Activated T-helper 17 cell treated with anti-CD3 and anti-CD28 coated beads, Interleukin-2, amount 50 U/mL, for 72 hours (primary cell): ENCODE measurements around the gene PLGRKT. TPM values are rescaled to one million over a fixed set of nuclear protein-coding genes. Genes with fewer than 3 reads are reported as not detected.
A peak's percentile ranks its signal among the peaks of the same experiment; 100 is the strongest.
"Not testable (repeated sequence)": the region's sequence is repeated elsewhere in the genome, so short reads cannot be mapped to it uniquely, and the experiment has no call there.

Experiments
- ATAC-seq: fragments of 150-1000 bp; cut with Tn5 transposase; replicated peaks from 2 replicates; pipeline ENCODE4 v1.10.0; 2021; ENCODE audit warnings: mild to moderate bottlenecking, moderate library complexity
- H3K27ac Mint-ChIP-seq: one replicate; pipeline ENCODE4 v1.8.0; 2022; ENCODE audit warnings: mixed read lengths
- H3K27me3 Mint-ChIP-seq: one replicate; pipeline ENCODE4 v1.8.0; 2022; ENCODE audit warnings: mixed read lengths
- H3K36me3 Mint-ChIP-seq: one replicate; pipeline ENCODE4 v1.8.0; 2022; ENCODE audit warnings: low read depth, mild to moderate bottlenecking, mixed read lengths
- H3K4me1 Mint-ChIP-seq: one replicate; pipeline ENCODE4 v1.8.0; 2022; ENCODE audit warnings: mixed read lengths
- H3K4me3 Mint-ChIP-seq: one replicate; pipeline ENCODE4 v1.8.0; 2022; ENCODE audit warnings: mild to moderate bottlenecking, mixed read lengths
- H3K9me3 Mint-ChIP-seq: one replicate; pipeline ENCODE4 v1.8.0; 2022; ENCODE audit warnings: mixed read lengths
- total RNA-seq, 2 donors: library from RNA; stranded (reverse); gene quantifications; one replicate each; pipeline ENCODE4 v1.2.3, GENCODE V29; 2022

PLGRKT gene, protein sequence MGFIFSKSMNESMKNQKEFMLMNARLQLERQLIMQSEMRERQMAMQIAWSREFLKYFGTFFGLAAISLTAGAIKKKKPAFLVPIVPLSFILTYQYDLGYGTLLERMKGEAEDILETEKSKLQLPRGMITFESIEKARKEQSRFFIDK
- total RNA-seq: 10 to 100 TPM; 25.8 to 26.3 TPM

DNA sequence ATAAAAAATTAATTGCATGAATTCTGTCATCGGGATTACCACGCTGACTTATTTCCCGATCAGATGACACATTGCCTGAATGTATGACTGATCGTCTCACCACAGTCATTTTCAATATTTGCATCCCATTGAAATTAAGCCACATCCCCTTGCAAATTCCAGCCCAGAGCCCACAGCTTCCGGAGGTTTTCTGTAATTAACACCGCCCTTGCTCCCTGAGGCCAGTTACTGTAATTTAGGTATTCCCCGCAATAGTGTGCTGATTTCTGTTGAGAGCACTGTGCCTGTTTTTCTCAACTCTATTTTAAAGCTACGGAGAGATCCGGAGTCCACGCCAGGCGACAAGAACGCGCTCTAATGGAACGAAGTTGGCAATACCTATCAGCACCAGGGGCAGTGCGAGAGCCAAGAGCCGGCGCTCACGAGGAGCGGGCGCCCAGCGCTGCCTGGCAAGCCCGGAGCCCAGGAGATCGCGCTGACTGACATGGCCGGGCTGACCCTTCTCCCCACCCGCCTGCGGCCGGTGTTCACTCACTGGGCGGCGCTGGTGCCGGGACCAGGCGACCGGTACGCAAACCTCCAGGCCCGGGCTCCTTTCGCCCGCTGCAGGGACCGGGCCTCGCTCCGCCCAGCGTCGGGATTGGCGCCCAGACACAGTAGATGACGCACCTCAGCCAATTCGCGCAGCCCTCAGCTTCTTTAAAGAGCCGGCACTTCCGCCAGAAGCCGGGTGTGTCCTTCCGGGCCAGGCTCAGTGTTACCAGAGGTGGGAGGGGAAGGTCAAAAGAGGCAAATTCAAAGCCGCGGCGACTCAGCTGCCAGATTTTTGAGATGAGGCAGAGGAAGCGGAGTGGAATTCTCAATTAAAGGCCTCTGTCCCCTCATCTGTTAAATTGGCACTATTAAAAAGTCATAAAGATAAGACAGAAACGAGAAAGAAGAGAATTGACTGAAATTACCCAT lies at the start of gene PLGRKT:
PLGRKT (minus strand) TSS at position 672 of the 963 bp plus-strand sequence. CDS start 5,948 bp downstream, outside the sequence.
- peak; percentile 90 for ATAC-seq
- peaks cover 39% of the 10 kb centered on the region for H3K36me3 Mint-ChIP-seq
- peak within 1 kb of the TSS; percentile 98 for H3K27ac Mint-ChIP-seq
- H3K4me3 Mint-ChIP-seq: peak within 1 kb of the TSS; percentile 88
- H3K27me3 Mint-ChIP-seq: no peaks in the 10 kb centered on the region
- H3K9me3 Mint-ChIP-seq: no peaks in the 10 kb centered on the region
- H3K4me1 Mint-ChIP-seq: peaks cover 38% of the 10 kb centered on the region

DNA sequence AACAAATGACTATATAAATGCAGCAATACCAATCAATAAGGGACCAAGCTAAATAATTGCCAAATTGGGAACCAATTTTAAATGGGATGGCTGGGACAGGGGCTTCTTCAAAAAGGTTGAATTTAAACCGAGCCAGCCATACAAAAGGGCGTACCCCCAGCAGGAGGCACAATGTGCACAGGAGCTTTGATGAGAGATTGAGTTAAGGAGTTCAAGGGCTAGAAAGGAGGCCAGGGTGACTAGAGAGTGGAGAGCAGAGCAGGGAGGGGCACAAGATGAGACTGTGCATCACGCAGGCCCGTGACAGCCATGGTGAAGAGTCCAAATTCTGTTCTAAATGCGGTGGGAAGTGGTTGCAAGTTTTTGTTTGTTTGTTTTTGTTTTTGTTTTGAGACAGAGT lies 49.3 kb upstream of the PLGRKT start:
- no peaks in the 10 kb centered on the region for H3K9me3 Mint-ChIP-seq
- H3K4me3 Mint-ChIP-seq: no peak overlapping the region
- H3K27ac Mint-ChIP-seq: no peak overlapping the region
- no peaks in the 10 kb centered on the region for H3K27me3 Mint-ChIP-seq
- H3K36me3 Mint-ChIP-seq: no peaks in the 10 kb centered on the region
- no peak for ATAC-seq
- H3K4me1 Mint-ChIP-seq: no peaks in the 10 kb centered on the region

DNA sequence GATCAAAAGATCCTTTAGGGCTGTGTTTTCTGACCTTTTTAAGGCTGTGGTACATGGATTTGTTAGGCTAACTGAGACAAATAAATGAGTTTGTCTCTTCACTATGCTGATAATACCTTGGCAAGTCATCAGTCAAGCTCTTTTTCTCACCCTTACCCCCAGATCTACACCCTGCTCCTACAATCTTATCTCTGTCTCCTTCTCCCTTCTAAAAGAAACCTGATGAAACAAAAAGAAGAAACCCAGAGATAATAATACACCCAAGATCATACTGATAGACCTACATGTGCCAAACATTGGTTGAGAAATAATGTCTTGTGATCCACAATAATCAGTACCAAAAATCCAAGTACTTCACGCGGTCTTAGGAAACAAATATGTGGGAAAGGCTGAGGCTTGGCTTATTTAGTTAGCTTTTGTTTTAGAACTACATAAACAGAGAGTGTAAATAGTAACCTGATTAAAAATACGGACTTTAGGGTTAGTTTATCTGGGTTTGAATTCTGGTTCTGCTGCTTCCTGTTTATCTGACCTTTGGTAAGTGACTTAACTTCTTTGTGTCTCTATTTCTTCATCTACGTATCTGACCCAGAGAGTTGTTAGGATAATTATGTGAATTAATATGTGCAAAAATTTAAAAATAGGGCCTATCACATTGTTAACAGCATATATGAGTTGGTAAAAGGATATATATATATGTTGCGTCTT lies 47.8 kb upstream of the PLGRKT start:
- peaks cover under 1% of the 10 kb centered on the region for H3K4me1 Mint-ChIP-seq
- H3K9me3 Mint-ChIP-seq: no peaks in the 10 kb centered on the region
- H3K27me3 Mint-ChIP-seq: no peaks in the 10 kb centered on the region
- no peak overlapping the region for H3K27ac Mint-ChIP-seq
- H3K36me3 Mint-ChIP-seq: no peaks in the 10 kb centered on the region
- no peak for ATAC-seq
- H3K4me3 Mint-ChIP-seq: no peak overlapping the region

DNA sequence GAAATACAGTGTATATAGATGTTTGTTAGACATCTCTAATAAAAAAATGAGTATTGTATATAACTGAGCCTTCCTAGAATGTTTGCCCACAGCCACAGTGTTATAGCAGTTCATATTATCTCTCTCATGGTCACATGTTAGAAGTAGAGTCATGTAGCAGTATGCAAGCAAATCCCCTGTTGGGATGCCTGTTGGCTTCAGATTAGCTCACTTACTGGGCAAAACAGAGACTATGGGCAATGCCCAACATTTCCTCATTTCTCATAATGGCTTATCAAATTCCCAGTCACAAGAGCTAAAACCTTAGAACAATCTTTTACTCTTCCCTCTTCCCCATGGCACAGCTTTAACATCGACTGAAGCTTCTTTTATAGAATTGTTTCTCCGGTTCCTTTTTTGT lies 45.6 kb upstream of the PLGRKT start:
- Mint-ChIP-seq H3K4me3 (no peak overlapping the region), H3K9me3 (no peaks in the 10 kb centered on the region), H3K36me3 (no peaks in the 10 kb centered on the region), H3K27ac (no peak overlapping the region), H3K4me1 (peaks cover 6% of the 10 kb centered on the region), H3K27me3 (no peaks in the 10 kb centered on the region)
- no peak for ATAC-seq

DNA sequence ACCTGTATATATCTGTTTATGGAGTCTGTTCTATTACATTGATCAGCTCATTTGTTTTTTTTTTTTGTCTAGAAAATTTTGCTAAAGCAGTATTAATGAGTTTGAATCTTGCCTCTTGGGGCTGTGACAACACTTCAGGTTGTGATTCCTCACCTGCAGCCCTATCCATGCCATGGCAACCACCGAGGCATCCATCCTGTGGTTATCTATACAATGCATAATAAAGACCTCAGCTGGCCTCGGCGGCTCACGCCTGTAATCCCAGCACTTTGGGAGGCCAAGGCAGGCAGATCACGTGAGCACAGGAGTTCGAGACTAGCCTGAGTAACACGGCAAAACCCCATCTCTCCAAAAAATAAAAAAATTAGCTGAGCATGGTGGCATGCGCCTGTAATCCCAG lies 44.5 kb upstream of the PLGRKT start:
- Mint-ChIP-seq H3K27ac (no peak overlapping the region), H3K9me3 (no peaks in the 10 kb centered on the region), H3K36me3 (no peaks in the 10 kb centered on the region), H3K4me3 (no peak overlapping the region), H3K27me3 (no peaks in the 10 kb centered on the region), H3K4me1 (peaks cover 7% of the 10 kb centered on the region)
- ATAC-seq: no peak

DNA sequence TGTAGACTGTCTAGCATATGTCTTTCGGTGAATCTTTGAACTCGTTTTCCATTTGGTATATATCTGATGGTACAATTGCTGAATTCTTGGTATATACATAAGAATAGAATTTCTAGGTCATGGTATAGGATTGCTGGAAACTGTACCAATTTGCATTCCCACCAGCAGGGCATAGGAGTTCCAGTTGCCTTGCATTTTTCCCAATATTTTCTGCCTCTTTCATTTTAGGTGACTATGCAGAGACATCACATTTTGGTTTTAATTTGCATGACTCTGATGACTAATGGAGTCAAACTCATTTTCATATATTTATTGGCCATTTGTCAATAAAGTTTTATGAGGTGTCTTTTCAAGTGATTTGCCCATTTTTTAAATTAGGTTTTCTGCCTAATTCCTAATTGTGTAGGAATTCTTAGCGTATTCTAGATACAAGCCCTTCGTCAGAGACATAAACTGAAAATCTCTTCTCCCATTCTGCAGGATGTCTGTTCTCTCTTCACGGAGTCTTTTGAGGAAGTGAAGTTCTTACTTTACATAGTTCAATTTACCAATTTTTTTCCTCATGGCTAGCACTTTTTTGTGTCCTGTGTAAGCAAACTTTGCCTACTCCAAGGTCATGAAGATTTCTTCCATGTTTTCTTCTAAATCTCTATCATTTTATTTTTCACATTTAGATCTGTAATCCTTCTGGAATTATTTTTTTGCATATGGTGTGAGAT lies 43.8 kb upstream of the PLGRKT start:
- Mint-ChIP-seq H3K4me1 (peaks cover 7% of the 10 kb centered on the region), H3K27me3 (no peaks in the 10 kb centered on the region), H3K9me3 (peaks cover 2% of the 10 kb centered on the region), H3K27ac (no peak overlapping the region), H3K4me3 (no peak overlapping the region), H3K36me3 (no peaks in the 10 kb centered on the region)
- no peak for ATAC-seq

DNA sequence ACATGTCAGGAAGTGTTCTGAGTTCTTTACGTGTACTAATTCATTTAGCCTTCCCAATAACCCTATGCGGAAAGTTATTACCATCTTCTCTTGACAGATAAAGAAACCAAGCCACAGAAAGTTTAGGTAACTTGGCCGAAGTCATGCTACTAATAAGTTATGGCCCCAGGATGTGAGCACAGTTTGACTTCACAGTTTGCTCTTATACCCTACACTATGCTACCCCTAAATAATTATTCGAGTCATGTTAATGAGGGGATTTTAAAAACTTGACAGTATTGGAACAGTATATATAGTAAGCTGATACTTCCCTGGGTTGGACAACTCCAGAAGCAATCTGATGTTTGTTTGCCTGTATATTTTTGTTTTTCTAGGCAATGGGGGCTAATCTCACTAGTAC lies 43.2 kb upstream of the PLGRKT start:
- no peak for ATAC-seq

DNA sequence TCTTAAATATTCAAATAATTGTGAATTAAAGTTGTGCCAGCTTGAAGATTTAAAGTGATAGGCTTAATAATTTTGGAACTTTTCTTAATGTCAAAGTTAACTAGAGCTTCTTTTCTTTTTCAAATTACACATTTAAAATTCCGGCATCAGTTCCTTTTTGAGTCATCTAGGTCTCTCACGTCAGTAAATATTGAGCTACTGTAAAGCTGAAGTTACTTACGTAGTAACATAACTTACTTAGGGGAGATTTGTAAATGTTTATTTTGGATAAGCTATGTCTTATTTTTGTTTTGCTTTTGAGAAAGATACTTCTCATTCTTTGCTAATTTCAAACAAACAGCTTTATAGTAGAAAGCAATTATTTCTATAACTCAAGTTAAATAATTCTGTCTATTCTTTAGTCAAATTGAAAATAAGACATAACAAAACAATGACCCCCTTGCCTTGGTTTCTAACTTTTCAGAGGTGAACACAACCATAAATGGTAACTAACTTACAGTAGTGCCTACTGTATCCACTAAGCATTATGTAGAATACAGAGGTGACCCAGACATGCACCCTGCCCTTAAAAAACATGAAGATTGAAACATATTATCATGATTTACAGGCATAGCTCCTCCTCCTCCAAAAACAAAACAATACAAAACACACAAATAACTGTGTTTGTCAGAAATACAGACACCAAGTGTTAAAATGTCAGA lies 42.4 kb upstream of the PLGRKT start:
- no peaks in the 10 kb centered on the region for H3K27me3 Mint-ChIP-seq
- H3K4me1 Mint-ChIP-seq: peaks cover 7% of the 10 kb centered on the region
- ATAC-seq: peak; percentile 68
- H3K36me3 Mint-ChIP-seq: no peaks in the 10 kb centered on the region
- peak overlapping the region; percentile 39 for H3K27ac Mint-ChIP-seq
- H3K9me3 Mint-ChIP-seq: peaks cover 3% of the 10 kb centered on the region
- peak overlapping the region; percentile 39 for H3K4me3 Mint-ChIP-seq

More for the DNA sequence above, 43.2 kb upstream of the PLGRKT start:
- Mint-ChIP-seq H3K36me3 (no peaks in the 10 kb centered on the region), H3K27ac (no peak overlapping the region), H3K4me3 (peak overlapping the region; percentile 39), H3K9me3 (peaks cover 3% of the 10 kb centered on the region), H3K27me3 (no peaks in the 10 kb centered on the region), H3K4me1 (peaks cover 7% of the 10 kb centered on the region)

DNA sequence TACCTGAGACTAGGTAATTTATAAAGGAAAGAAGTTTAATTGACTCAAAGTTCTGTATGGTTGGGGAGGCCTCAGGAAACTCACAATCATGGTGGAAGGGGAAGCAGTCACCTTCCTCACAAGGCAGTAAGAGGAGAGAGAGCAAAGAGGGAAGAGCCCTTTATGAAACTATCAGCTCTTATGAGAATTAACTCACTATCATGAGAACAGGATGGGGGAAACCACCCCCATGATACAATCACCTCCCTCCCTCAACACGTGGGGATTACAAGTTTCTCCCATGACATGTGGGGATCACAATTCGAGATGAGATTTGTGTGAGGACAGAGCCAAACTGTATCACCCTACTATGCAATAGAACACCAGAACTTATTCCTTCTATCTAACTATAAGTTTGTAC lies 40.5 kb upstream of the PLGRKT start:
- Mint-ChIP-seq H3K27ac (peak overlapping the region; percentile 4), H3K4me3 (peak overlapping the region; percentile 4), H3K27me3 (no peaks in the 10 kb centered on the region), H3K9me3 (peaks cover 3% of the 10 kb centered on the region), H3K36me3 (no peaks in the 10 kb centered on the region), H3K4me1 (peaks cover 7% of the 10 kb centered on the region)
- peak; percentile 83 for ATAC-seq

DNA sequence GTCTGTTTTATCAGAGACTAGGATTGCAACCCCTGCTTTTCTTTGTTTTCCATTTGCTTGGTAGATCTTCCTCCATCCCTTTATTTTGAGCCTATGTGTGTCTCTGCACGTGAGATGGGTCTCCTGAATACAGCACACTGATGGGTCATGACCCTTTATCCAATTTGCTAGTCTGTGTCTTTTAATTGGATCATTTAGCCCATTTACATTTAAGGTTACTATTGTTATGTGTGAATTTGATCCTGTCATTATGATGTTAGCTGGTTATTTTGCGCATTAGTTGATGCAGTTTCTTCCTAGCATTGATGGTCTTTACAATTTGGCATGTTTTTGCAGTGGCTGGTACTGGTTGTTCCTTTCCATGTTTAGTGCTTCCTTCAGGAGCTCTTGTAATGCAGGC lies 37.9 kb upstream of the PLGRKT start:
- peaks cover 11% of the 10 kb centered on the region for H3K4me1 Mint-ChIP-seq
- H3K9me3 Mint-ChIP-seq, ATAC-seq, H3K27me3 Mint-ChIP-seq, H3K27ac Mint-ChIP-seq, H3K36me3 Mint-ChIP-seq, H3K4me3 Mint-ChIP-seq: not testable (repeated sequence)

DNA sequence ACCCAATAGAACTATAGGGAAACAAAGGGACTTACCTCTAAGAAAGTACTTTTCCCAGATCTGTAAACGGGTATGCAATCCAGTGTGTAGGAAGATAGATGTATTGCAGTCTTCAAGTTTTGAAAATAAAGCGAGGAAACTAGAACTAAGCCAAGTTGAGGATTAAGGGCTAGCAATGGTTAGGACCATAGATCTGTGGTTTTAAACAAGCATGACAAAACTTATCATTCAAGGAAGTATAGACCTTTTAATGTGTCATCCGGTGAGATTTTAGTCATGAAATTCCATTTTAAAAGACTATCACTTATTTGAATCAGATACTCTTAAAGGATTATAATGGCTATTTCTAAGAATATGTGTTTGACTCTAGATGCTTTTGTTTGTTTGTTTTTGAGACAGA lies 33.1 kb upstream of the PLGRKT start:
- peak; percentile 93 for ATAC-seq
- Mint-ChIP-seq H3K27me3 (no peaks in the 10 kb centered on the region), H3K36me3 (peaks cover 54% of the 10 kb centered on the region), H3K27ac (peak overlapping the region; percentile 55), H3K4me1 (peaks cover 23% of the 10 kb centered on the region), H3K9me3 (no peaks in the 10 kb centered on the region), H3K4me3 (no peak overlapping the region)

DNA sequence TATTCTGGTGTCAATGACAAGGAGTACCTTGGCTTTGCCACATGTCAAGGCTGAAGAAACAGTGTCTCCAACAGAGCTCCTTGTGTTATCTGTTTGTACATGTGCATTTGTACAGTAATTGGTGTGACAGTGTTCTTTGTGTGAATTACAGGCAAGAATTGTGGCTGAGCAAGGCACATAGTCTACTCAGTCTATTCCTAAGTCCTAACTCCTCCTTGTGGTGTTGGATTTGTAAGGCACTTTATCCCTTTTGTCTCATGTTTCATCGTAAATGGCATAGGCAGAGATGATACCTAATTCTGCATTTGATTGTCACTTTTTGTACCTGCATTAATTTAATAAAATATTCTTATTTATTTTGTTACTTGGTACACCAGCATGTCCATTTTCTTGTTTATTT lies 32.4 kb upstream of the PLGRKT start:
- Mint-ChIP-seq H3K27ac (no peak overlapping the region), H3K9me3 (no peaks in the 10 kb centered on the region), H3K36me3 (peaks cover 61% of the 10 kb centered on the region), H3K27me3 (no peaks in the 10 kb centered on the region), H3K4me1 (peaks cover 26% of the 10 kb centered on the region), H3K4me3 (no peak overlapping the region)
- ATAC-seq: no peak

DNA sequence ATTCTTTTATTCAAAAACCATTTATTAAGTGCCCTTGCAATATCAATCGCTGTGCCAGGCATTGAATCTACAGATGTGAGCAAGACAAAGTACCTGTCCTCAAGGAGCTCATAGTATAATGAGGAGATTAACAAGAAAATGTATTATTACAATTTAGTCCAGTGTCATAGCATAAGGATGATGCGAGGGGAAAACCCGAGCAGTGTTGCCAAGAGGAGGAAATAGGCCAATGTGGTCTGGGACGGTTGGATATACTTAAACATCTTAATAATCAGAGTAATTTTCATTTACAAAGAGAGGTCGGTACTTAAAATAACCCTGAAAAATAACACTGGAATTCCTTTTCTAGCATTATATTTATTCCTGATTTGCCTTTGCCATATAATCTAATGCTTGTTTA lies 31.1 kb upstream of the PLGRKT start:
- Mint-ChIP-seq H3K27me3 (no peaks in the 10 kb centered on the region), H3K9me3 (no peaks in the 10 kb centered on the region), H3K36me3 (peaks cover 74% of the 10 kb centered on the region), H3K27ac (no peak overlapping the region), H3K4me3 (no peak overlapping the region), H3K4me1 (peaks cover 27% of the 10 kb centered on the region)
- no peak for ATAC-seq

DNA sequence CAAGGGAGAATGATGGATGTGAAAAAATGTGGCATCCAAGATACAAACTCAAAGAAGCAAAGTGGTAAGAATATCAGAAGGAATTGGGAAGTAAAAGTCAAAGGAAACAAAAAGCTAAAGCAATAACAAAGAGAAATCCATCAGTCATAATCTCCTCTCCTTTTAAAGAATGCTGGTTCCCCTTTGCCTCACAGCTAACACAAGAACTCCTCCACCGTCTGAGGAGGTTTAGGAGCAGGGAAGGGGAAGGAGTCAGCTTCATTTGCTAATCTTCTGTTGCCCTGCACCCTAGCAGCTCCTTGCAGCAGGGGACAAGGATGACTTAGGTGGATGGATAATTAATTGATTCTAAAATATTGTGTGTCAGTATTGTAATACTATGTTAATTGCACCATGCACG lies 29.0 kb upstream of the PLGRKT start:
- no peak for ATAC-seq
- H3K4me3 Mint-ChIP-seq: no peak overlapping the region
- H3K4me1 Mint-ChIP-seq: peaks cover 40% of the 10 kb centered on the region
- H3K27ac Mint-ChIP-seq: no peak overlapping the region
- no peaks in the 10 kb centered on the region for H3K9me3 Mint-ChIP-seq
- H3K27me3 Mint-ChIP-seq: no peaks in the 10 kb centered on the region
- peaks cover 95% of the 10 kb centered on the region for H3K36me3 Mint-ChIP-seq
